ENCODE measurements around the gene KCMF1. TPM values are rescaled to one million over a fixed set of nuclear protein-coding genes. Genes with fewer than 3 reads are reported as not detected.

KCMF1 gene
- polyA plus RNA-seq, 1 of the 3 experiments (the other 2 are of a cell fraction): 37.0 TPM

DNA sequence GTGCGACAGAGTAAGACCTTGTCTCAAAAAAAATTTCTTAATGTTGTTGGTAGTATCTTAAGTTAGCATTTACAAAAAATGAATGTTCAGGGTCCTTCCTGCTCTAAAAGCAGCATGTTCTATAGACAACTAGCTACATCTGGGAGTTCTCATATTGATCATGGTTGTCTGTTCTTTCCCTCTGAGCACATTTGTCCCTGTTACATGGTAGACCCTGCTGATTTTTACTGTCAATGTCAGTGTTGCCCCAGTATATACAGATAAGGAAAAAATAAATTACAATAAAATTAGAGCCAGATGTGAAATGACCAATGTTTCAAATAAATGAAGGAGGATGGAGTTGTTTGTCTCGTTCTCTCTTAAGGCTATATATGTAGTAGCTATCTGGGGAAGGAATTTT lies 63.2 kb downstream of the KCMF1 start:
- 86% methylated on average over 2 of the region's 2 CpGs for WGBS (ENCODE audit: low lambda C conversion rate)

DNA sequence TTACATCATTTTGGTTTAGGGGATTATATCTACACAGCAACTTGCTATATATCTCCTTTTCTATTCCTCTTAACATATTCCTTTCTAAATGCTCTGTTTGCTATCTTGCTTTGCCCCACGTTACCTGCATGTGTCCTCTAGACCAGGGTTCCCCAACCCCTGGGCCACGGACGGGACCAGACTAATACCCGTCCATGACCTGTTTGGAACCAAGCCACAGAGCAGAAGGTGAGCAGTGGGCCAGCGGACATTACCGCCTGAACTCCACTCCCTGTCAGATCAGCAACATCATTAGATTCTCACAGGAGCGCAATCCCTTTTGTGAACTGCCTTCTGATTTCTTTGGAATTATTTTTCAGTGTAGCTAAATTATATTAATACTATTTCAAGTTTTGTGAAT lies 66.7 kb downstream of the KCMF1 start:
- Histone ChIP-seq H3K79me2 (ENCODE audit: insufficient read depth) (peaks cover 64% of the 10 kb centered on the region), H3F3A (replicated peaks; ENCODE audit: insufficient read depth) (peaks cover 8% of the 10 kb centered on the region), H3K27ac (ENCODE audit: low read depth in 2 of 2, low read length in 1 of 2) (no peak overlapping the region), H2AFZ (ENCODE audit: low read depth) (no peak overlapping the region), H3K9me2 (no peaks in the 10 kb centered on the region), H3K9me3 (no peaks in the 10 kb centered on the region), H4K20me1 (ENCODE audit: insufficient read depth) (peaks cover 60% of the 10 kb centered on the region), H3K36me3 (replicated peaks in 1 of 2; ENCODE audit: control insufficient read depth in 1 of 2, insufficient read depth in 2 of 2, low read length in 1 of 2) (peaks cover 35 to 48% of the 10 kb centered on the region in 2 experiments), H3K9ac (no peak overlapping the region), H3K4me1 (ENCODE audit: control insufficient read depth in 1 of 2, insufficient read depth in 2 of 2, low read depth in 1 of 2, low read length in 1 of 2) (peaks cover 5 to 12% of the 10 kb centered on the region in 2 experiments; a peak in 3 of 4 replicates), H3K4me2 (no peak overlapping the region), H3K4me3 (ENCODE audit: low read depth in 2 of 2, low read length in 1 of 2) (no peak overlapping the region), H3K27me3 (ENCODE audit: insufficient read depth) (no peaks in the 10 kb centered on the region)
- POLR2A ChIA-PET: no interaction called here
- TF ChIP-seq NFIC (IDR thresholded peaks at IDR 0.05; ENCODE audit: borderline replicate concordance): no peak
- no peak for TF ChIP-seq GATA2 (CRISPR knock-in tag; IDR thresholded peaks at IDR 0.05)
- CTCF ChIA-PET: no interaction called here
- over 99% methylated on average over 7 of the region's 7 CpGs for WGBS (ENCODE audit: low lambda C conversion rate)
- no peak for DNase-seq

More for the DNA sequence above, 63.2 kb downstream of the KCMF1 start:
- Histone ChIP-seq H4K20me1 (ENCODE audit: insufficient read depth) (peaks cover 50% of the 10 kb centered on the region), H3K79me2 (ENCODE audit: insufficient read depth) (peaks cover 82% of the 10 kb centered on the region), H3K27me3 (ENCODE audit: insufficient read depth) (no peaks in the 10 kb centered on the region), H2AFZ (ENCODE audit: low read depth) (no peak overlapping the region), H3K4me1 (ENCODE audit: control insufficient read depth in 1 of 2, insufficient read depth in 2 of 2, low read depth in 1 of 2, low read length in 1 of 2) (peaks cover 0 to 12% of the 10 kb centered on the region in 2 experiments; a peak in 2 of 4 replicates), H3K4me3 (ENCODE audit: low read depth in 2 of 2, low read length in 1 of 2) (no peak overlapping the region), H3K27ac (ENCODE audit: low read depth in 2 of 2, low read length in 1 of 2) (peak overlapping the region in 1 of 2 experiments; percentile 44; a peak in 2 of 4 replicates), H3K36me3 (replicated peaks in 1 of 2; ENCODE audit: control insufficient read depth in 1 of 2, insufficient read depth in 2 of 2, low read length in 1 of 2) (peaks cover 31 to 68% of the 10 kb centered on the region in 2 experiments), H3K9ac (no peak overlapping the region), H3K9me2 (no peaks in the 10 kb centered on the region), H3F3A (replicated peaks; ENCODE audit: insufficient read depth) (peaks cover 4% of the 10 kb centered on the region), H3K9me3 (no peaks in the 10 kb centered on the region), H3K4me2 (no peak overlapping the region)
- DNase-seq: peak; percentile 63
- CTCF ChIA-PET: interaction anchor here (1.1 to 3.0 kb wide), 5 partner anchors 11 to 264 kb away, joined by 3 to 15 read pairs (median 4); partner anchors contain the start of gene TCF7L1
- POLR2A ChIA-PET: no interaction called here
- TF ChIP-seq TCF12 (IDR thresholded peaks at IDR 0.05) (peak; percentile 23; the same call in 1 of the 2 replicates), NFIC (IDR thresholded peaks at IDR 0.05; ENCODE audit: borderline replicate concordance) (no peak), FOXM1 (IDR thresholded peaks at IDR 0.05; ENCODE audit: low read depth) (no peak), MXI1 (IDR thresholded peaks at IDR 0.05; ENCODE audit: low read depth, low read length) (no peak), RAD21 (IDR thresholded peaks at IDR 0.05; ENCODE audit: low read length) (no peak), POLR2AphosphoS5 (IDR thresholded peaks at IDR 0.05; ENCODE audit: low read depth, low read length) (no peak), FOSL2 (IDR thresholded peaks at IDR 0.05; ENCODE audit: borderline replicate concordance, low read depth) (no peak), EP300 (IDR thresholded peaks at IDR 0.05; ENCODE audit: borderline replicate concordance in 1 of 2, low read depth in 1 of 2, low read length in 1 of 2) (peak in 1 of 2 experiments; percentile 81; a peak in 2 of 4 replicates)
- TF ChIP-seq, protein P1, sequence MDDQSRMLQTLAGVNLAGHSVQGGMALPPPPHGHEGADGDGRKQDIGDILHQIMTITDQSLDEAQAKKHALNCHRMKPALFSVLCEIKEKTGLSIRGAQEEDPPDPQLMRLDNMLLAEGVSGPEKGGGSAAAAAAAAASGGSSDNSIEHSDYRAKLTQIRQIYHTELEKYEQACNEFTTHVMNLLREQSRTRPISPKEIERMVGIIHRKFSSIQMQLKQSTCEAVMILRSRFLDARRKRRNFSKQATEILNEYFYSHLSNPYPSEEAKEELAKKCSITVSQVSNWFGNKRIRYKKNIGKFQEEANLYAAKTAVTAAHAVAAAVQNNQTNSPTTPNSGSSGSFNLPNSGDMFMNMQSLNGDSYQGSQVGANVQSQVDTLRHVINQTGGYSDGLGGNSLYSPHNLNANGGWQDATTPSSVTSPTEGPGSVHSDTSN (IDR thresholded peaks at IDR 0.05): no peak
- TF ChIP-seq, protein P2, sequence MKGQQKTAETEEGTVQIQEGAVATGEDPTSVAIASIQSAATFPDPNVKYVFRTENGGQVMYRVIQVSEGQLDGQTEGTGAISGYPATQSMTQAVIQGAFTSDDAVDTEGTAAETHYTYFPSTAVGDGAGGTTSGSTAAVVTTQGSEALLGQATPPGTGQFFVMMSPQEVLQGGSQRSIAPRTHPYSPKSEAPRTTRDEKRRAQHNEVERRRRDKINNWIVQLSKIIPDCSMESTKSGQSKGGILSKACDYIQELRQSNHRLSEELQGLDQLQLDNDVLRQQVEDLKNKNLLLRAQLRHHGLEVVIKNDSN (IDR thresholded peaks at IDR 0.05; ENCODE audit: borderline replicate concordance, low read depth): no peak
- TF ChIP-seq, protein P3, sequence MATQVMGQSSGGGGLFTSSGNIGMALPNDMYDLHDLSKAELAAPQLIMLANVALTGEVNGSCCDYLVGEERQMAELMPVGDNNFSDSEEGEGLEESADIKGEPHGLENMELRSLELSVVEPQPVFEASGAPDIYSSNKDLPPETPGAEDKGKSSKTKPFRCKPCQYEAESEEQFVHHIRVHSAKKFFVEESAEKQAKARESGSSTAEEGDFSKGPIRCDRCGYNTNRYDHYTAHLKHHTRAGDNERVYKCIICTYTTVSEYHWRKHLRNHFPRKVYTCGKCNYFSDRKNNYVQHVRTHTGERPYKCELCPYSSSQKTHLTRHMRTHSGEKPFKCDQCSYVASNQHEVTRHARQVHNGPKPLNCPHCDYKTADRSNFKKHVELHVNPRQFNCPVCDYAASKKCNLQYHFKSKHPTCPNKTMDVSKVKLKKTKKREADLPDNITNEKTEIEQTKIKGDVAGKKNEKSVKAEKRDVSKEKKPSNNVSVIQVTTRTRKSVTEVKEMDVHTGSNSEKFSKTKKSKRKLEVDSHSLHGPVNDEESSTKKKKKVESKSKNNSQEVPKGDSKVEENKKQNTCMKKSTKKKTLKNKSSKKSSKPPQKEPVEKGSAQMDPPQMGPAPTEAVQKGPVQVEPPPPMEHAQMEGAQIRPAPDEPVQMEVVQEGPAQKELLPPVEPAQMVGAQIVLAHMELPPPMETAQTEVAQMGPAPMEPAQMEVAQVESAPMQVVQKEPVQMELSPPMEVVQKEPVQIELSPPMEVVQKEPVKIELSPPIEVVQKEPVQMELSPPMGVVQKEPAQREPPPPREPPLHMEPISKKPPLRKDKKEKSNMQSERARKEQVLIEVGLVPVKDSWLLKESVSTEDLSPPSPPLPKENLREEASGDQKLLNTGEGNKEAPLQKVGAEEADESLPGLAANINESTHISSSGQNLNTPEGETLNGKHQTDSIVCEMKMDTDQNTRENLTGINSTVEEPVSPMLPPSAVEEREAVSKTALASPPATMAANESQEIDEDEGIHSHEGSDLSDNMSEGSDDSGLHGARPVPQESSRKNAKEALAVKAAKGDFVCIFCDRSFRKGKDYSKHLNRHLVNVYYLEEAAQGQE (IDR thresholded peaks at IDR 0.05; ENCODE audit: low read depth, low read length): no peak
